ENCODE measurements around the gene TTLL10.

GRCh38 chr1:1196431-1197187 lies 22.9 kb downstream of the TTLL10 start:
- TF ChIP-seq CTCF (IDR thresholded peaks at IDR 0.05; ENCODE audit: insufficient read depth, low read length, poor library complexity, severe bottlenecking): no peak
- TF ChIP-seq EZH2phosphoT487 (conservative IDR thresholded peaks at IDR 0.05; ENCODE audit: low read length): no peak
